ENCODE measurements around the gene ITPKB.
A peak's percentile ranks its signal among the peaks of the same experiment; 100 is the strongest.
"Not testable (repeated sequence)": the region's sequence is repeated elsewhere in the genome, so short reads cannot be mapped to it uniquely, and the experiment has no call there.

ITPKB gene

DNA sequence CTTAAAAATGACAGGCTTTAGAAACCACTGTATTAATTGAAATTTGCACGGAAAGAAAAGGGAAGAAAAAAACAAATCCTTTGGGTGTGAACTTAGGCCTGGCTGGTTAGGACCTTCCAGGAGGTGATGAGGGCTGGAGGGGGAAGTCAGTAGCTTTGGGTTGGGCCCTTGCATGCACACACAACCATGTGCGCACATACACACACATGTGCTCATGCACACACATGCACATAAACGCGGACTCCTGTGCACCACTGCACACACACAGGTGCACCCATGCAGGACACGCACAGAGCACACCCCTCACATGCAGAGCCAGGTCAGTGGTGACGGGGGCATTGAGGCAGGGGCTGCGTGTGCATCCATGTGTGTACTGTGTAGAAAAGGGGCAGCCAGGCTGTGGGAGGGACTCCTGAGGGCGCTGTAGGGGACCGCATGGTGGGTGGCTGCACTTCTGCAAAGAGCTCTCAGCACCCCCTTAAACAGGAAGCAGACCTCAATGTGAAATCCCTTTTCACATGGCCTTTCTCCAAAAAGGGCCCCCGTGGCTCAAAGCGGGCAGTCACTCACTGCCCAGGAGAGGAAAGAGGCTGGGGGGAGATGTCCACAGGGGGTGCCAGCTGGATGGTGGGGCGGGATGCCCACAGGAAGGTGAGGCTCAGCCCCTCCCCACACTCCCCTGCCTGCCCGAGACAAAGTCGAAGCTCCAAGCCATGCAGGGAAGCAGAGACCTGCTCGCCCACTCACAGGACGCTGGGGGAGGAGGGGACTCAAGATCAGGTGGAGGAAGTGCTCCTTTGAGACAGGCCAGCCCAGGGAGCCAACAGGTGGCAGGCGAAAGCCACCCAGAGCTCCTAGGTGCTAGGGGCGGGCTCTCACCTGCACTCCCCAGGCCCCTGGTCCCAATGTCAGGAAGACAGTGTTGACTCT is 95.2 kb downstream of the ITPKB start:
- TF ChIP-seq, protein P1, sequence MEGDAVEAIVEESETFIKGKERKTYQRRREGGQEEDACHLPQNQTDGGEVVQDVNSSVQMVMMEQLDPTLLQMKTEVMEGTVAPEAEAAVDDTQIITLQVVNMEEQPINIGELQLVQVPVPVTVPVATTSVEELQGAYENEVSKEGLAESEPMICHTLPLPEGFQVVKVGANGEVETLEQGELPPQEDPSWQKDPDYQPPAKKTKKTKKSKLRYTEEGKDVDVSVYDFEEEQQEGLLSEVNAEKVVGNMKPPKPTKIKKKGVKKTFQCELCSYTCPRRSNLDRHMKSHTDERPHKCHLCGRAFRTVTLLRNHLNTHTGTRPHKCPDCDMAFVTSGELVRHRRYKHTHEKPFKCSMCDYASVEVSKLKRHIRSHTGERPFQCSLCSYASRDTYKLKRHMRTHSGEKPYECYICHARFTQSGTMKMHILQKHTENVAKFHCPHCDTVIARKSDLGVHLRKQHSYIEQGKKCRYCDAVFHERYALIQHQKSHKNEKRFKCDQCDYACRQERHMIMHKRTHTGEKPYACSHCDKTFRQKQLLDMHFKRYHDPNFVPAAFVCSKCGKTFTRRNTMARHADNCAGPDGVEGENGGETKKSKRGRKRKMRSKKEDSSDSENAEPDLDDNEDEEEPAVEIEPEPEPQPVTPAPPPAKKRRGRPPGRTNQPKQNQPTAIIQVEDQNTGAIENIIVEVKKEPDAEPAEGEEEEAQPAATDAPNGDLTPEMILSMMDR (IDR thresholded peaks at IDR 0.05; ENCODE audit: low read depth, low read length, missing control alignments): no peak
- in situ Hi-C loops (cut with HindIII; ENCODE audit: low sequenced_read_pairs): loop anchor here (25.0 kb wide), 1 partner anchor 193 kb away; no protein-coding TSS in a partner anchor
- DNase-seq (ENCODE audit: low read depth): no peak
- H3K4me3 ChIP-seq (ENCODE audit: low read depth, low read length): no peak overlapping the region

- peak; percentile 27 for DNase-seq (ENCODE audit: low read depth)
- H3K4me3 ChIP-seq (ENCODE audit: low read depth, low read length): no peak overlapping the region
- TF ChIP-seq, protein P1 (IDR thresholded peaks at IDR 0.05; ENCODE audit: low read depth, low read length, missing control alignments): no peak
- in situ Hi-C loops (cut with HindIII; ENCODE audit: low sequenced_read_pairs): loop anchor here (25.0 kb wide), 1 partner anchor 194 kb away; no protein-coding TSS in a partner anchor
Measured at GRCh38 chr1:226643177-226643576, 95.9 kb downstream of the ITPKB start.

DNA sequence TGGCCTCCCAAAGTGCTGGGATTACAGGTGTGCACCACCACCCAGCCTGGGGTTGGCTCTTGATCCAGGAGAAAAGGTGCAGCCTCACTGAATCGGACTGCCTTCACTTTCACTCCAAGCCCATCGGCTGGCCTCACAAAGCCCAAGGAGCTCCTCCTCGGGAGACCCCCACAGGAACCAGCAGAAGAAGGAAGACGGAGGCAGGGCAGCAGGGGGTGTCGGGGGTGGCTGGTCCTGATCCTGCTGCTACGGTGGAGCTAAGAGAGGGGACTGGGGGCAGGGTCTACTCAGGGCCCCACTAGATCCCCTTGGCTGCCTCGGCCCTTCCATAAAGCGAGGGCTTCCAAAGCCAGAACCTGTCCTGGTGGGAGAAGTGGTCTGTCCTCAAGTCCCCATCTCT is 96.7 kb downstream of the ITPKB start:
- in situ Hi-C loops (cut with HindIII; ENCODE audit: low sequenced_read_pairs): loop anchor here (25.0 kb wide), 1 partner anchor 195 kb away; no protein-coding TSS in a partner anchor
- no peak for DNase-seq (ENCODE audit: low read depth)
- TF ChIP-seq, protein P1 (IDR thresholded peaks at IDR 0.05; ENCODE audit: low read depth, low read length, missing control alignments): no peak
- H3K4me3 ChIP-seq (ENCODE audit: low read depth, low read length): no peak overlapping the region

DNA sequence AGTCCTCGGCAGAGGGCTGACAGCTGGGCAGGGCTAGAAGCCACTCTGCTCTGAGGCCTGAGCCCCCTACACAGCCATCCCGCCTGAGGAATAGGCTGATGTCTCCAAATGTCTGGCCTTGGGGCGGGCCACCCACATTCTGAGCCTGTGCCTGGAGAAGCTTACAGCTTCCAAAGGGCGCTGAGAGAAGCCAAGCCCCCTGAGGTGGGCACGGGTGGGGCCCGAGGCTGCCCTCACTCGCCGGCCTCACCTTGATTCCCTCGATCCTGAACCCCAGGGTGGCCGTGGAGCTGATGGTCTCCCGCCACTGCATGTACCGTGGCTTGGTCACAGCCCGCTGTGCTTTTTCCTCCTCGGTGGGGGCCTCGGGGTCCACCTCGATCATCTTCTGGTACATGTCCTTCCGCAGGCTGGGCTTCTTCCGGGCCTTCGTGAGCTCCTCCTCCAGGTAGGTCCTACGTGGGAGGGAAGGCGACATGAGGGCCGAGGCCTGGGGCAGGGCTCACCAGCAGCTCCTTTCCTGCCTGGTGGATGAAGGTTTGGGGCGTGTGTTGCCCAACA is 97.3 kb downstream of the ITPKB start:
- TF ChIP-seq, protein P1 (IDR thresholded peaks at IDR 0.05; ENCODE audit: low read depth, low read length, missing control alignments): no peak
- in situ Hi-C loops (cut with HindIII; ENCODE audit: low sequenced_read_pairs): loop anchor here (25.0 kb wide), 1 partner anchor 196 kb away; no protein-coding TSS in a partner anchor
- DNase-seq (ENCODE audit: low read depth): no peak
- H3K4me3 ChIP-seq (ENCODE audit: low read depth, low read length): no peak overlapping the region

GRCh38 chr1:226640321-226641136 is 98.6 kb downstream of the ITPKB start:
- DNase-seq (ENCODE audit: low read depth): no peak
- no peak overlapping the region for H3K4me3 ChIP-seq (ENCODE audit: low read depth, low read length)
- TF ChIP-seq, protein P1 (IDR thresholded peaks at IDR 0.05; ENCODE audit: low read depth, low read length, missing control alignments): no peak
- in situ Hi-C loops (cut with HindIII; ENCODE audit: low sequenced_read_pairs): loop anchor here (25.0 kb wide), 1 partner anchor 197 kb away; no protein-coding TSS in a partner anchor

GRCh38 chr1:226639631-226640061 is 99.4 kb downstream of the ITPKB start:
- no peak for DNase-seq (ENCODE audit: low read depth)
- TF ChIP-seq, protein P1 (IDR thresholded peaks at IDR 0.05; ENCODE audit: low read depth, low read length, missing control alignments): no peak
- in situ Hi-C loops (cut with HindIII; ENCODE audit: low sequenced_read_pairs): loop anchor here (25.0 kb wide), 1 partner anchor 198 kb away; no protein-coding TSS in a partner anchor
- no peak overlapping the region for H3K4me3 ChIP-seq (ENCODE audit: low read depth, low read length)

DNA sequence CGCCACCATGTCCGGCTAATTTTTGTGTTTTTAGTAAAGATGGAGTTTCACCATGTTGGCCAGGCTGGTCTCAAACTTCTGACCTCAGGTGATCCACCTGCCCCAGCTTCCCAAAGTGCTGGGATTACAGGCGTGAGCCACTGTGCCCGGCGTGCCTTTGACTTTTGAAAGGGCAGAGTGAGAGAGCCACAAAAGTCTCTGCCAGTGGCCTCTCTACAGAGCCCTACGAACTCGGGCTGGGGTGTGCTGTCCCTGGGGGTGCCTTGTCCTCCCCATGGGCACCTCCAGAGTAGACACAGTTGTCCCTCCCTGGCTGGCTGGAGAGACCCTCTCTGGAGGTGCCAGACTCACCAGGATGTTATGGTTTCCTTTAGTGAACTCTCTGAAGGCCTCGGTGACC is 99.9 kb downstream of the ITPKB start:
- in situ Hi-C loops (cut with HindIII; ENCODE audit: low sequenced_read_pairs): loop anchor here (25.0 kb wide), 1 partner anchor 198 kb away; no protein-coding TSS in a partner anchor
- not testable (repeated sequence) for DNase-seq (ENCODE audit: low read depth); H3K4me3 ChIP-seq (ENCODE audit: low read depth, low read length)
